ENCODE measurements around the gene EFNA5.

The EFNA5 gene

GRCh38 chr5:107505763-107506534 lies 164.8 kb downstream of the EFNA5 start:
- no peak for TF ChIP-seq CTCF (IDR thresholded peaks at IDR 0.05; ENCODE audit: low read depth, low read length)
- DNase-seq (ENCODE audit: extremely low read depth, low read depth): no peak

- no peak for TF ChIP-seq CTCF (IDR thresholded peaks at IDR 0.05; ENCODE audit: low read depth, low read length)
These were observed 166.3 kb downstream of the EFNA5 start for GRCh38 chr5:107504424-107504823.

GRCh38 chr5:107502676-107503060 lies 168.1 kb downstream of the EFNA5 start:
- TF ChIP-seq CTCF (IDR thresholded peaks at IDR 0.05; ENCODE audit: low read depth, low read length): no peak
- DNase-seq (ENCODE audit: extremely low read depth, low read depth): no peak

More at GRCh38 chr5:107504424-107504823, 166.3 kb downstream of the EFNA5 start:
- DNase-seq (ENCODE audit: extremely low read depth, low read depth): no peak

- TF ChIP-seq CTCF (IDR thresholded peaks at IDR 0.05; ENCODE audit: low read depth, low read length): no peak
- no peak for DNase-seq (ENCODE audit: extremely low read depth, low read depth)
These were observed 168.6 kb downstream of the EFNA5 start for GRCh38 chr5:107501965-107502675.

GRCh38 chr5:107500840-107501239 lies 169.9 kb downstream of the EFNA5 start:
- DNase-seq (ENCODE audit: extremely low read depth, low read depth): no peak
- no peak for TF ChIP-seq CTCF (IDR thresholded peaks at IDR 0.05; ENCODE audit: low read depth, low read length)

GRCh38 chr5:107500347-107500746 lies 170.4 kb downstream of the EFNA5 start:
- DNase-seq (ENCODE audit: extremely low read depth, low read depth): no peak
- no peak for TF ChIP-seq CTCF (IDR thresholded peaks at IDR 0.05; ENCODE audit: low read depth, low read length)

GRCh38 chr5:107499776-107500175 lies 171.0 kb downstream of the EFNA5 start:
- no peak for DNase-seq (ENCODE audit: extremely low read depth, low read depth)
- no peak for TF ChIP-seq CTCF (IDR thresholded peaks at IDR 0.05; ENCODE audit: low read depth, low read length)

All from AG09319 (cell line).